Stimulated activated memory B cell treated with anti-CD40 and anti-IgM and Interleukin-4, amounts not matched to agents 10 μg/mL and 1 μg/mL and 100 μg/mL, for 72 hours (primary cell): ENCODE measurements around the gene CCDC77.

Experiments used
- ATAC-seq: fragments of 150-1000 bp; cut with Tn5 transposase; 2 replicates; pipeline ENCODE4 v1.10.0; 2021
- H3K27ac Mint-ChIP-seq: one replicate; pipeline ENCODE4 v1.8.0; 2022; ENCODE audit warnings: mild to moderate bottlenecking, mixed read lengths
- H3K27me3 Mint-ChIP-seq: one replicate; pipeline ENCODE4 v1.8.0; 2022; ENCODE audit warnings: mixed read lengths
- H3K36me3 Mint-ChIP-seq: one replicate; pipeline ENCODE4 v1.8.0; 2022; ENCODE audit warnings: mixed read lengths
- H3K4me1 Mint-ChIP-seq: one replicate; pipeline ENCODE4 v1.8.0; 2022; ENCODE audit warnings: mixed read lengths
- H3K4me3 Mint-ChIP-seq: one replicate; pipeline ENCODE4 v1.8.0; 2022; ENCODE audit warnings: mild to moderate bottlenecking, moderate library complexity, mixed read lengths
- H3K9me3 Mint-ChIP-seq: one replicate; pipeline ENCODE4 v1.8.0; 2022; ENCODE audit warnings: mixed read lengths

Gene CCDC77

GRCh38 chr12:462936-463705 lies 61.7 kb downstream of the CCDC77 start:
- H3K9me3 Mint-ChIP-seq: no peaks in the 10 kb centered on the region
- ATAC-seq: no peak
- no peak overlapping the region for H3K4me3 Mint-ChIP-seq
- no peak overlapping the region for H3K27ac Mint-ChIP-seq
- no peaks in the 10 kb centered on the region for H3K36me3 Mint-ChIP-seq
- peaks cover 12% of the 10 kb centered on the region for H3K4me1 Mint-ChIP-seq
- peaks cover 49% of the 10 kb centered on the region for H3K27me3 Mint-ChIP-seq

- H3K4me3 Mint-ChIP-seq: no peak overlapping the region
- peaks cover 7% of the 10 kb centered on the region for H3K4me1 Mint-ChIP-seq
- peaks cover 51% of the 10 kb centered on the region for H3K27me3 Mint-ChIP-seq
- no peaks in the 10 kb centered on the region for H3K9me3 Mint-ChIP-seq
- no peak for ATAC-seq
- no peak overlapping the region for H3K27ac Mint-ChIP-seq
- H3K36me3 Mint-ChIP-seq: no peaks in the 10 kb centered on the region
Observed at GRCh38 chr12:464484-465267, 63.2 kb downstream of the CCDC77 start.

GRCh38 chr12:466039-466438 lies 64.6 kb downstream of the CCDC77 start:
- H3K4me1 Mint-ChIP-seq: peaks cover 3% of the 10 kb centered on the region
- H3K27ac Mint-ChIP-seq: no peak overlapping the region
- H3K4me3 Mint-ChIP-seq: no peak overlapping the region
- ATAC-seq: no peak
- H3K36me3 Mint-ChIP-seq: no peaks in the 10 kb centered on the region
- no peaks in the 10 kb centered on the region for H3K9me3 Mint-ChIP-seq
- H3K27me3 Mint-ChIP-seq: peaks cover 56% of the 10 kb centered on the region

GRCh38 chr12:466762-467161 lies 65.3 kb downstream of the CCDC77 start:
- Mint-ChIP-seq H3K27ac (no peak overlapping the region), H3K36me3 (no peaks in the 10 kb centered on the region), H3K27me3 (peaks cover 49% of the 10 kb centered on the region), H3K9me3 (no peaks in the 10 kb centered on the region), H3K4me3 (no peak overlapping the region), H3K4me1 (no peaks in the 10 kb centered on the region)
- no peak for ATAC-seq

- no peak for ATAC-seq
- no peaks in the 10 kb centered on the region for H3K36me3 Mint-ChIP-seq
- no peak overlapping the region for H3K27ac Mint-ChIP-seq
- no peaks in the 10 kb centered on the region for H3K9me3 Mint-ChIP-seq
- peaks cover 45% of the 10 kb centered on the region for H3K27me3 Mint-ChIP-seq
- no peaks in the 10 kb centered on the region for H3K4me1 Mint-ChIP-seq
- H3K4me3 Mint-ChIP-seq: no peak overlapping the region
Observed at GRCh38 chr12:467591-467990, 66.1 kb downstream of the CCDC77 start.

- Mint-ChIP-seq H3K27me3 (peaks cover 45% of the 10 kb centered on the region), H3K9me3 (no peaks in the 10 kb centered on the region), H3K27ac (no peak overlapping the region), H3K36me3 (no peaks in the 10 kb centered on the region), H3K4me3 (no peak overlapping the region), H3K4me1 (no peaks in the 10 kb centered on the region)
- ATAC-seq: no peak
Observed at GRCh38 chr12:468671-469389, 67.4 kb downstream of the CCDC77 start.

- Mint-ChIP-seq H3K4me3 (no peak overlapping the region), H3K4me1 (no peaks in the 10 kb centered on the region), H3K9me3 (no peaks in the 10 kb centered on the region), H3K27me3 (peaks cover 49% of the 10 kb centered on the region), H3K36me3 (no peaks in the 10 kb centered on the region), H3K27ac (no peak overlapping the region)
- no peak for ATAC-seq
Observed at GRCh38 chr12:470133-470532, 68.7 kb downstream of the CCDC77 start.

GRCh38 chr12:473198-473597 lies 71.8 kb downstream of the CCDC77 start:
- ATAC-seq: no peak
- H3K27ac Mint-ChIP-seq: no peak overlapping the region
- H3K9me3 Mint-ChIP-seq: no peaks in the 10 kb centered on the region
- peaks cover 61% of the 10 kb centered on the region for H3K27me3 Mint-ChIP-seq
- H3K4me3 Mint-ChIP-seq: no peak overlapping the region
- no peaks in the 10 kb centered on the region for H3K36me3 Mint-ChIP-seq
- no peaks in the 10 kb centered on the region for H3K4me1 Mint-ChIP-seq

GRCh38 chr12:473863-474577 lies 72.6 kb downstream of the CCDC77 start:
- H3K4me1 Mint-ChIP-seq: no peaks in the 10 kb centered on the region
- no peaks in the 10 kb centered on the region for H3K9me3 Mint-ChIP-seq
- ATAC-seq: no peak
- H3K4me3 Mint-ChIP-seq: no peak overlapping the region
- H3K27ac Mint-ChIP-seq: no peak overlapping the region
- H3K27me3 Mint-ChIP-seq: peaks cover 59% of the 10 kb centered on the region
- no peaks in the 10 kb centered on the region for H3K36me3 Mint-ChIP-seq

- Mint-ChIP-seq H3K27ac (no peak overlapping the region), H3K36me3 (no peaks in the 10 kb centered on the region), H3K4me1 (no peaks in the 10 kb centered on the region), H3K4me3 (no peak overlapping the region), H3K27me3 (peaks cover 48% of the 10 kb centered on the region), H3K9me3 (no peaks in the 10 kb centered on the region)
- no peak for ATAC-seq
Observed at GRCh38 chr12:475286-475685, 73.8 kb downstream of the CCDC77 start.

- H3K4me1 Mint-ChIP-seq: no peaks in the 10 kb centered on the region
- no peak overlapping the region for H3K4me3 Mint-ChIP-seq
- H3K27ac Mint-ChIP-seq: no peak overlapping the region
- H3K9me3 Mint-ChIP-seq: no peaks in the 10 kb centered on the region
- H3K27me3 Mint-ChIP-seq: peaks cover 44% of the 10 kb centered on the region
- no peaks in the 10 kb centered on the region for H3K36me3 Mint-ChIP-seq
- ATAC-seq: no peak
Observed at GRCh38 chr12:479161-479560, 77.7 kb downstream of the CCDC77 start.

- peak; percentile 22 for ATAC-seq
- Mint-ChIP-seq H3K27me3 (peaks cover 37% of the 10 kb centered on the region), H3K36me3 (no peaks in the 10 kb centered on the region), H3K27ac (no peak overlapping the region), H3K9me3 (no peaks in the 10 kb centered on the region), H3K4me1 (no peaks in the 10 kb centered on the region), H3K4me3 (no peak overlapping the region)
Observed at GRCh38 chr12:480831-481816, 79.7 kb downstream of the CCDC77 start.

GRCh38 chr12:482061-482460 lies 80.6 kb downstream of the CCDC77 start:
- no peak overlapping the region for H3K4me3 Mint-ChIP-seq

GRCh38 chr12:484096-484495 lies 82.7 kb downstream of the CCDC77 start:
- no peaks in the 10 kb centered on the region for H3K4me1 Mint-ChIP-seq
- no peak overlapping the region for H3K4me3 Mint-ChIP-seq
- no peak for ATAC-seq
- H3K27ac Mint-ChIP-seq: no peak overlapping the region
- H3K9me3 Mint-ChIP-seq: peaks cover 6% of the 10 kb centered on the region
- H3K27me3 Mint-ChIP-seq: peaks cover 47% of the 10 kb centered on the region
- peaks cover 6% of the 10 kb centered on the region for H3K36me3 Mint-ChIP-seq

More at GRCh38 chr12:482061-482460, 80.6 kb downstream of the CCDC77 start:
- Mint-ChIP-seq H3K9me3 (no peaks in the 10 kb centered on the region), H3K27ac (no peak overlapping the region), H3K4me1 (no peaks in the 10 kb centered on the region), H3K27me3 (peaks cover 42% of the 10 kb centered on the region), H3K36me3 (no peaks in the 10 kb centered on the region)
- no peak for ATAC-seq
